Right lobe of liver (tissue), 6 donors: ENCODE measurements around the gene WWC2. TPM values are rescaled to one million over a fixed set of nuclear protein-coding genes. Genes with fewer than 3 reads are reported as not detected.

Experiments used
- ATAC-seq, 4 donors: fragments of 200-7000 bp; cut with Tn5 transposase; one replicate each; pipeline ENCODE4 v1.9.1; 2020; ENCODE audit warnings: mild to moderate bottlenecking in 4 of 4, moderate library complexity in 4 of 4
- DNase-seq, 3 donors: peaks; one replicate each; pipeline ENCODE4 v3.0.0-alpha.2; 2020
- H3K27ac ChIP-seq, 3 donors: fragments of 200-600 bp; one replicate each; pipeline ENCODE4 v1.8.0; 2022
- H3K27me3 ChIP-seq, 2 donors: fragments of 200-600 bp; one replicate each; pipeline ENCODE4 v1.8.0; 2022
- H3K36me3 ChIP-seq, 4 donors: fragments of 200-600 bp; sonication (generic) in 1 of 4; one replicate each; pipeline versions ENCODE4 v1.5.1 to v1.8.0; 2017 to 2022; ENCODE audit warnings: control low read depth in 1 of 4
- H3K4me1 ChIP-seq, 4 donors: fragments of 200-600 bp; sonication (generic) in 1 of 4; one replicate each; pipeline versions ENCODE4 v1.5.1 to v1.8.0; 2017 to 2022; ENCODE audit warnings: control low read depth in 1 of 4
- H3K4me3 ChIP-seq, 3 donors: fragments of 200-600 bp; one replicate each; pipeline ENCODE4 v1.8.0; 2022
- H3K9me3 ChIP-seq, 4 donors: fragments of 200-600 bp; sonication (generic) in 1 of 4; one replicate each; pipeline versions ENCODE4 v1.5.1 to v1.8.0; 2017 to 2022; ENCODE audit warnings: control low read depth in 1 of 4
- CTCF ChIP-seq, 4 donors: fragments of 200-600 bp in 3 of 4; fragments of 450-650 bp in 1 of 4; IDR thresholded peaks; one replicate each; pipeline versions ENCODE4 v1.5.1 to v1.8.0; 2016 to 2022; ENCODE audit warnings: antibody characterized with exemption in 4 of 4, mild to moderate bottlenecking in 2 of 4
- POLR2A ChIP-seq: fragments of 450-650 bp; IDR thresholded peaks from one replicate; pipeline ENCODE4 v1.6.1; 2017; ENCODE audit warnings: antibody characterized with exemption, mild to moderate bottlenecking
- WGBS: methylation state at CpG from one replicate; pipeline ENCODE4 v1.1.6; 2018; ENCODE audit warnings: low coverage, low lambda C conversion rate; ENCODE audit not compliant: insufficient coverage; ENCODE audit errors: missing lambda C conversion rate; 5-methylcytosine and 5-hydroxymethylcytosine counted together
- intact Hi-C, 2 donors: fragments of 100-400 bp; cut with DNase I; formaldehyde crosslinking; loops; one replicate each; pipeline versions ENCODE4 v1.11.2 to v1.14.1; 2022
- total RNA-seq, 6 experiments: library from RNA; depleted of rRNA in 2 of 6; stranded (reverse); fragments of >200 nt in 2 of 6; fragmentation: NEBNext Ultra II Directional in 3 of 6; extraction: Animal tissue kit (Norgen Biotek cat#: 25700) in 3 of 6; gene quantifications; one replicate each; pipeline versions ENCODE4 v1.1.0 to v1.2.4, GENCODE V29; 2016 to 2023
- donor health status: DM: no; HTN: yes; CAD: no.
- donor health status: DM: no; HTN: no; CAD: no.
- donor health status: DM: no; HTN: no; CAD: no.
- donor health status: DM: no; HTN: yes; CAD: no.
- donor health status: DM: no; HTN: yes; CAD: no.

Gene WWC2
- total RNA-seq, 6 experiments from 2014 or later = 19.5 to 48.9 (median 34.4) TPM

- Histone ChIP-seq H3K27me3 (no peaks in the 10 kb centered on the region), H3K4me3 (no peak overlapping the region), H3K9me3 (no peaks in the 10 kb centered on the region), H3K36me3 (no peaks in the 10 kb centered on the region), H3K27ac (no peak overlapping the region), H3K4me1 (peaks cover 0 to 22% (median 5%) of the 10 kb centered on the region in 4 donors)
- no peak for ATAC-seq
- TF ChIP-seq CTCF (IDR thresholded peaks at IDR 0.05) (no peak), POLR2A (no peak)
- intact Hi-C loops = no loop called here
- 88% methylated on average over 2 of the region's 2 CpGs for WGBS
- DNase-seq = no peak
Measured at GRCh38 chr4:183248201-183248600, 149.1 kb downstream of the WWC2 start.

- 18% methylated on average over 2 of the region's 2 CpGs for WGBS
- no peaks in the 10 kb centered on the region for H3K9me3 ChIP-seq
- ATAC-seq (peak; percentile 77 to 87 (median 82)), DNase-seq (no peak)
- H3K4me3 ChIP-seq = no peak overlapping the region
- peaks cover 0 to 37% (median 11%) of the 10 kb centered on the region in 4 donors for H3K4me1 ChIP-seq
- intact Hi-C loops = no loop called here
- no peaks in the 10 kb centered on the region for H3K36me3 ChIP-seq
- H3K27ac ChIP-seq = no peak overlapping the region
- no peak for TF ChIP-seq POLR2A
- TF ChIP-seq CTCF (IDR thresholded peaks at IDR 0.05) = peak; percentile 38 to 61 (median 54)
- no peaks in the 10 kb centered on the region for H3K27me3 ChIP-seq
Measured at GRCh38 chr4:183249854-183250253, 150.8 kb downstream of the WWC2 start.

GRCh38 chr4:183250831-183251230 lies 151.8 kb downstream of the WWC2 start:
- 56% methylated on average over 2 of the region's 2 CpGs for WGBS
- Histone ChIP-seq H3K27me3 (no peaks in the 10 kb centered on the region), H3K9me3 (no peaks in the 10 kb centered on the region), H3K36me3 (no peaks in the 10 kb centered on the region), H3K4me3 (no peak overlapping the region), H3K27ac (peak overlapping the region in 1 of 3 donors; percentile 29), H3K4me1 (peaks cover 0 to 40% (median 11%) of the 10 kb centered on the region in 4 donors)
- intact Hi-C loops = no loop called here
- no peak for TF ChIP-seq CTCF (IDR thresholded peaks at IDR 0.05)
- no peak for TF ChIP-seq POLR2A
- peak in 1 of 4 donors; percentile 18 for ATAC-seq
- DNase-seq = no peak

- ATAC-seq (peak; percentile 7 to 13 (median 10)), DNase-seq (no peak)
- intact Hi-C loops = no loop called here
- Histone ChIP-seq H3K27me3 (no peaks in the 10 kb centered on the region), H3K4me1 (peaks cover 0 to 49% (median 11%) of the 10 kb centered on the region in 4 donors), H3K4me3 (no peak overlapping the region), H3K9me3 (no peaks in the 10 kb centered on the region), H3K27ac (peak overlapping the region in 2 of 3 donors; percentile 27 to 38), H3K36me3 (no peaks in the 10 kb centered on the region)
- TF ChIP-seq POLR2A = no peak
- TF ChIP-seq CTCF (IDR thresholded peaks at IDR 0.05) = no peak
- WGBS = 83% methylated on average over 1 of the region's 4 CpGs
Measured at GRCh38 chr4:183252959-183253358, 153.9 kb downstream of the WWC2 start.

- no peak overlapping the region for H3K4me3 ChIP-seq
- H3K27ac ChIP-seq = peak overlapping the region in 2 of 3 donors; percentile 27 to 45
- 10% methylated on average over 1 of the region's 1 CpG for WGBS
- peaks cover 0 to 49% (median 11%) of the 10 kb centered on the region in 4 donors for H3K4me1 ChIP-seq
- H3K27me3 ChIP-seq = no peaks in the 10 kb centered on the region
- DNase-seq (no peak), ATAC-seq (peak; percentile 79 to 90 (median 82))
- H3K36me3 ChIP-seq = no peaks in the 10 kb centered on the region
- TF ChIP-seq POLR2A = no peak
- no peak for TF ChIP-seq CTCF (IDR thresholded peaks at IDR 0.05)
- no peaks in the 10 kb centered on the region for H3K9me3 ChIP-seq
- intact Hi-C loops = no loop called here
Measured at GRCh38 chr4:183253451-183253850, 154.4 kb downstream of the WWC2 start.
